Testis (tissue), 3 donors: Measurements from ENCODE around the gene FALEC. TPM values are rescaled to one million over a fixed set of nuclear protein-coding genes. Genes with fewer than 3 reads are reported as not detected.

Experiments used
- DNase-seq: peaks from one replicate; pipeline ENCODE4 v3.0.0-alpha.2; 2019
- H3K27ac ChIP-seq, 2 donors: fragments of 200-600 bp; sonication (generic); one replicate each; pipeline ENCODE4 v1.5.1; 2019
- H3K27me3 ChIP-seq: fragments of 200-600 bp; sonication (generic); one replicate; pipeline ENCODE4 v1.5.1; 2019
- H3K36me3 ChIP-seq: fragments of 200-600 bp; sonication (generic); one replicate; pipeline ENCODE4 v1.5.1; 2017; ENCODE audit warnings: low read depth; ENCODE audit errors: missing control alignments
- H3K4me1 ChIP-seq: fragments of 200-600 bp; sonication (generic); one replicate; pipeline ENCODE4 v1.5.1; 2019
- H3K4me3 ChIP-seq, 2 donors: fragments of 200-600 bp; sonication (generic); one replicate each; pipeline ENCODE4 v1.5.1; 2017 to 2019
- H3K9me3 ChIP-seq: fragments of 200-600 bp; sonication (generic); one replicate; pipeline ENCODE4 v1.5.1; 2017
- POLR2A ChIP-seq: fragments of 450-650 bp; IDR thresholded peaks from one replicate; pipeline ENCODE4 v1.6.1; 2017; ENCODE audit warnings: antibody characterized with exemption, mild to moderate bottlenecking, moderate library complexity
- WGBS, 2 donors: methylation state at CpG; one replicate each; pipeline ENCODE4 v1.1.5; 2018; 5-methylcytosine and 5-hydroxymethylcytosine counted together
- intact Hi-C: fragments of 100-400 bp; cut with DNase I; formaldehyde crosslinking; loops from one replicate; pipeline ENCODE4 v1.15.1; 2023; ENCODE audit warnings: low total_unique reads
- polyA plus RNA-seq: library from polyadenylated mRNA; stranded (reverse); fragments of 350-450 nt; fragmentation: Illumina TruSeq; extraction: RNeasy Lipid Tissue Mini Kit (QIAGEN cat#74804); gene quantifications from one replicate; pipeline ENCODE4 v1.2.3, GENCODE V29; 2014; ENCODE audit warnings: low read depth, low replicate concordance; ENCODE audit not compliant: insufficient read depth
- total RNA-seq, 2 donors: library from RNA; depleted of rRNA; stranded (reverse); fragments of >200 nt; gene quantifications; one replicate each; pipeline ENCODE4 v1.2.3, GENCODE V29; 2016
- TF ChIP-seq, protein P1 (sequence below), 3 experiments: fragments of 450-650 bp in 2 of 3; fragments of 200-600 bp in 1 of 3; sonication (generic) in 1 of 3; IDR thresholded peaks; one replicate each; pipeline ENCODE4 v1.5.1; 2016 to 2019; ENCODE audit warnings: antibody characterized with exemption in 3 of 3, mild to moderate bottlenecking in 2 of 3, moderate library complexity in 1 of 3

FALEC gene
- total and polyA plus RNA-seq, 3 donors from 2014 or later: 1.3 TPM; not detected in 2

DNA sequence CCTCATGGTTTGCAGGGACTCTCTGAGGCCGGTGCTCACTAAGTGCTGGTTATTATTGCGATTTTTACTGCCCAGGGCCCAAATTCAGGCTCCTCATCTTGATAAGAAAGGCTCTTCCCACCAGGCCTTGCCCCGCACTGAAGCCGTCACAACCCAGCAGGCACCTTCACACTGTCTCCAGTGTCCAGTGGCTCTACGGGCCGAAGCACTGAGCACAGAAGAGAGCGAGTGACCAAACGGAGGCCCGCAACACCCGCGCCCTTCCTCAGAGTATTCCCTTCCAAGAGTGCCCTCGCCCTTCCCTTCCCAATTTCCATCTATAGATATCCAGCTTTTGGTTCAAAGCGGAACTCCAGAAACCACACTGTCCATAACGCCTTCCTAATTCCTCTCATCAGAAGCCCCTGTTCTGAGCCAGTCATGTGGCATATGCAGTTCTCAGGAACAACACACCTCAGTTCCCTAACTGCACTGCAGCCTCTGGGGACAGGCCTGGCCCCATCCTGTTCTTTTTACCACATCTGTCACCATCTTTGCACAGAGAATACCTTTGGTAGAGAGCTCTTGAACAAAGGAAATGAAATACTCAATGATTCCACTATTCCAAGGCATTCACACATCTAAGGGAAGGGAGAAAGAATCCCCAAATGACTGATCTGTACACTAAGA, 15.1 kb downstream of the FALEC start:
- no peak for TF ChIP-seq POLR2A
- TF ChIP-seq, protein P1, sequence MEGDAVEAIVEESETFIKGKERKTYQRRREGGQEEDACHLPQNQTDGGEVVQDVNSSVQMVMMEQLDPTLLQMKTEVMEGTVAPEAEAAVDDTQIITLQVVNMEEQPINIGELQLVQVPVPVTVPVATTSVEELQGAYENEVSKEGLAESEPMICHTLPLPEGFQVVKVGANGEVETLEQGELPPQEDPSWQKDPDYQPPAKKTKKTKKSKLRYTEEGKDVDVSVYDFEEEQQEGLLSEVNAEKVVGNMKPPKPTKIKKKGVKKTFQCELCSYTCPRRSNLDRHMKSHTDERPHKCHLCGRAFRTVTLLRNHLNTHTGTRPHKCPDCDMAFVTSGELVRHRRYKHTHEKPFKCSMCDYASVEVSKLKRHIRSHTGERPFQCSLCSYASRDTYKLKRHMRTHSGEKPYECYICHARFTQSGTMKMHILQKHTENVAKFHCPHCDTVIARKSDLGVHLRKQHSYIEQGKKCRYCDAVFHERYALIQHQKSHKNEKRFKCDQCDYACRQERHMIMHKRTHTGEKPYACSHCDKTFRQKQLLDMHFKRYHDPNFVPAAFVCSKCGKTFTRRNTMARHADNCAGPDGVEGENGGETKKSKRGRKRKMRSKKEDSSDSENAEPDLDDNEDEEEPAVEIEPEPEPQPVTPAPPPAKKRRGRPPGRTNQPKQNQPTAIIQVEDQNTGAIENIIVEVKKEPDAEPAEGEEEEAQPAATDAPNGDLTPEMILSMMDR (IDR thresholded peaks at IDR 0.05): no peak
- intact Hi-C loops: no loop called here
- 95 to 96% methylated on average over 14 of the region's 14 CpGs for WGBS, 2 donors
- Histone ChIP-seq H3K4me3 (no peak overlapping the region), H3K9me3 (no peaks in the 10 kb centered on the region), H3K36me3 (no peaks in the 10 kb centered on the region), H3K27ac (no peak overlapping the region), H3K27me3 (no peaks in the 10 kb centered on the region), H3K4me1 (peaks cover 13% of the 10 kb centered on the region)
- DNase-seq: no peak

DNA sequence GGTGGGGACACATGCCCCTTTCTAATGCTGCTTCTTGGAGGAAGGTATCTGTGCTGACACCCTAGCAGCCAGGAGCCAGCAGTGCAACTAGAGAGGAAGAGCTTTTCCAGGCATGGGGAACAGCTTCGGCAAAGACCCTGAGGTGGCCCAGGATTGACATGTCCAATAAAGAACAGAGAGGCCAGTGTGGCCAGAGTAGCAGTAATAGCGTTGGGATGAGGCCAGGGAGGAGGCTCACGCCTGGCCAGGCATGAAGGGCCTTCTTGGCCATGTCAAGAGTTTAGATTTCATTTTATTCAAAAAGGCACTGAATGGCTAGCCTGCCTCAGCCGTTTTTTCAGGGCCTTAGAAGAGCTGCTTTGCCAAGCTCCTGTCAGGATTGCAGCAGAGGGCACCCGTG, 17.3 kb downstream of the FALEC start:
- no peaks in the 10 kb centered on the region for H3K36me3 ChIP-seq
- H3K27me3 ChIP-seq: no peaks in the 10 kb centered on the region
- TF ChIP-seq, protein P1 (IDR thresholded peaks at IDR 0.05): no peak
- TF ChIP-seq POLR2A: no peak
- peak overlapping the region in 1 of 2 donors; percentile 61 for H3K27ac ChIP-seq
- WGBS, 2 donors: 43 to 56% methylated on average over 3 to 5 of the region's 5 CpGs
- H3K4me3 ChIP-seq: no peak overlapping the region
- H3K4me1 ChIP-seq: peaks cover 13% of the 10 kb centered on the region
- H3K9me3 ChIP-seq: no peaks in the 10 kb centered on the region
- intact Hi-C loops: no loop called here
- DNase-seq: no peak

DNA sequence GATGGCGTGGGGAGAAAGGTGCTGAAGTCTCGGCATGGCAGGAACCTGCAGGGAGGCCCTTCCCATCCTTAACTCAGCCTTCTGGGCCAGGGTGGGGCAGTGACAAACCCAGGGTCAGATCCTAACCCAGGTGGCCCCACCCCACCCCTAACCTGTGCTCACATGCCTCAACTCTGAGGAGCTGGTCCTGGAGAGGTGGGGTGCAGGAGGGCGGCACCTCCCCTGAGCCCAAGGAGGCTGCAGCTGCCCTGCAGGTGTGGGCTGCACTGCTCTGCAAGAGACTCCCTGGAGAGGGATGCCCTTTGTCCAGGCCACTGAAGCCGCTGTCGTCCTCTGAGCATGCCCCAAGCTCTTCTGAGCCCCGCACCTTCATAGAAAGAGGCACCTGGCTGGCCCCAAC, 18.4 kb downstream of the FALEC start:
- intact Hi-C loops: no loop called here

DNA sequence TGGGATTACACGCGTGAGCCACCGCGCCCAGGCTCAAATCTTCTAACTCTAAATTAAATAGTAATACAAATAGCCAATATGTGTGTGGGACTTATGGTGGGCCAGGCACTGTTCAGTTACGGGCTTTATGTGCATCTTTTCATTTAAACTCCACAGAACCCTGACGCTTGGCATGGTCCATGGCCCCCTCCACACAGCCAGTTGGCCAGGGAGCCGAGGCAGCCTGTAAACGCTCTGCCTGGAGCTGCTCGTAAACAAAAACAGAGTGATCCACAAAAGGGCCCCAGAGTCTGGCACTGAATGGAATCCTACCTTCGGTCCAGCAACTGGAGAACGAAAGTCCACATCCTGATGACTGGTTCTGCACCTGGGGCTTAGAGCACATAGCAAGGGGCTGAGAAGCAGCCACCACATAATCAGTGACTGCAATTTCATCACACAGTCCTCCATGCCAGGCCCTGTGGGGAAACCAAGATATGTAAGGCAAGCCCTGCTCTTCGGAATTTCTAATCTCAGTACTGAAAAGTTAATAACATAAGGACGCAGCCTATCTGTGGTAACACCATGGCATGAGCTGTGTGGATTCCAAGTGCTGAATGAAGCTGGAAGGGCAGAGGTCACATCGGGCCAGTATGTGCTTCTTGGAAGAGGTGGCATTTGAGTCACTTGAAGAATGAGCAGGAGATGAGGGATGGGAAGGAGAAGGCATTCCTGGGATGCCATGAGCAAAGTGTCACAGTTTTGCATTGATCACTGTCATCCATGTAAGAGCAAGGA, 20.1 kb downstream of the FALEC start:
- Histone ChIP-seq H3K27ac (no peak overlapping the region), H3K27me3 (no peaks in the 10 kb centered on the region), H3K36me3 (no peaks in the 10 kb centered on the region), H3K4me1 (peaks cover 4% of the 10 kb centered on the region), H3K4me3 (no peak overlapping the region), H3K9me3 (no peaks in the 10 kb centered on the region)
- no peak for DNase-seq
- TF ChIP-seq POLR2A: no peak
- TF ChIP-seq, protein P1 (IDR thresholded peaks at IDR 0.05): no peak
- intact Hi-C loops: no loop called here
- WGBS, 2 donors: 93 to 95% methylated on average over 14 of the region's 14 CpGs

More for the DNA sequence above, 18.4 kb downstream of the FALEC start:
- Histone ChIP-seq H3K27me3 (no peaks in the 10 kb centered on the region), H3K36me3 (no peaks in the 10 kb centered on the region), H3K9me3 (no peaks in the 10 kb centered on the region), H3K4me1 (peaks cover 8% of the 10 kb centered on the region), H3K4me3 (no peak overlapping the region), H3K27ac (no peak overlapping the region)
- DNase-seq: no peak
- 97 to 100% methylated on average over 5 to 6 of the region's 6 CpGs for WGBS, 2 donors
- no peak for TF ChIP-seq POLR2A
- TF ChIP-seq, protein P1 (IDR thresholded peaks at IDR 0.05): no peak
